Activated CD4-positive, alpha-beta T cell treated with anti-CD3 and anti-CD28 coated beads for 24 hours (primary cell): ENCODE data around the gene AKAP6.

Experiments used
- DNase-seq, 2 donors: peaks; one replicate each; pipeline ENCODE4 v3.0.0-alpha.2; 2020; ENCODE audit warnings: low read depth in 2 of 2

Gene AKAP6

DNA sequence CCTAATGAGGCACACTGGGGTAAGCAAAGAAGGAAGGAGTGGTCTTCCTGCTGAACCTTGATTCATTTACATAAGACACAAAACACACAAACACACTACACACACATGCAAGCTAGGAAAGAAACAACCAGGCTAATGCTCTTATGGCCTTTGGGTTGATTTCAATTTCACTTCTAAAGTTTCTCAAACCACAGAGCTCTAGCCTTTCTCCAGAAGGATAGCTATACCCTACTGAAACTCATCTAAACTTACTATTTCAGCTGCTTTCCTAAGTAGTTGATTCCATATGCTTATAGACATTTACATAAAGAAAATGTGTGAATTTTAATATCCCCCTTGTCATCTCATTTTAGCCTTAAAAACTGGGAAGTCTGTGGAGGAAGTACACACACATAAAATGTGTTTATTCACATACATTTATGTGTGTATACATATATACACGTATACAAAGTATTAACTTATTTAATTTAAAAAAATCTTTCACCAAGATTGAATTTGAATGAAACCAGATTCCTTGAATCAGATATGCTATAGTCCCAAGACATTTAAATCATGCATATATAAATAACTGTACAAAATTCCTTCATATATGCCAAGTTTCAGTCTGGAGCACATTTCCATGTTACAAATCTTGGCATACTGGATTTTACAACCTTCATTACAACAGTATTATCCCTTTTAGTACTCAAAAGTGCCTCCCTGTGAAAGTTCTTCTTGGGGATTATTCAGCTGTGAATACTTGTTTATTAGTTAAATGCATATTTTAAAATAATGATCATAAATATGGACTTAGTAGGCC is 377.8 kb downstream of the AKAP6 start:
- no peak for DNase-seq

DNA sequence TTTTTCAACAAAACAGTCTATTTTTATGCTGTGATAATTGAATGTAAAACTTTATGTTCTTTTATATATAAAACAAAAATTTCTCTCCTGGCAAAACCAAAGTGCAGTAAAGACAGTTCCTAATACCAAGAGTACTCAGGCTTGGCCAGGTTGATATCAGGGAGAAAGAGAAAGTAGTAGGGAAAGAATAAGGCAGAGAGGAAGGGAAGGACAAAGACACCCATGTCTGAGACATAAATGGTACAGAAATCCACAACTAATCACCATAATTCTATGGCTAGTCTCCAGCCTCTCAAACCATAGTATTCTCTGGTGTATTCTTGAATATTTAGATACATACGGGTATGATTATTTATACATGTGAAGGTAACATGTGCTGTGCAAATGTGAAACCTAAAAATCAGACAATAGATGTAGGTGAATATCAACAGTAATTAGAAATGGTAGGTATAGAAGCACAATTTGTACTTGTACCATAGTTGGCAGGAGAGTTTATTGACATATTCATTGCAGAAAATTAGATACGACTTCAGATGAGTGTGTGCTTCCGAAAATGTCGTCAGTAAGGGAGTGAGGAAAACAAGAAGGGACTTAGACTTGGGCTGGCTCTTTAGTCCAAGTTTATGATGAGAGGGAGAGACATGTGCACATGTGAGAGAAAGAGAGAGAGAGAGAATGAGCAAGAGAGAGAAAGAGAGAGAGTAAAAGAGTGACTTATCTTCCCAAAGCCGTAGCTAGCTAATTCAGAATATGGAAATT is 378.8 kb downstream of the AKAP6 start:
- no peak for DNase-seq

DNA sequence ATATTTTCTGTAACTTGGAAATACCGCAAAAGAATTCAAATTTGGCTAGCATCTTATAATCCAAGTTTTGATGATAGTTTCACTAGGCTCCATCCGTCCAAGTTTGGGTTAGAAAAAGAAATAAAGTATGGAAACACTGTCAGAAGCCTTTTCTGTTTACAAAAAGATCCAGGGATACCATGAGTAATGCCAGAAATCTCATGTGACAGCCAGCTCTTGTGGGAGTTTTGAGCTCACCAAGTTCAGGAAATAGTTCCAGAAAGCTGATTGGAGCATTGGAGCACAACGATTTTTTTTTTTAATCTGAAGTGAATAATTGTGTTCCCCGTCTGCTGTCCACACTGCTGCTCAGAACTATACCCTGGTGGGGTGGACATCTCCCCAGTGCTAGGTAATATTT is 379.9 kb downstream of the AKAP6 start:
- DNase-seq: no peak

DNA sequence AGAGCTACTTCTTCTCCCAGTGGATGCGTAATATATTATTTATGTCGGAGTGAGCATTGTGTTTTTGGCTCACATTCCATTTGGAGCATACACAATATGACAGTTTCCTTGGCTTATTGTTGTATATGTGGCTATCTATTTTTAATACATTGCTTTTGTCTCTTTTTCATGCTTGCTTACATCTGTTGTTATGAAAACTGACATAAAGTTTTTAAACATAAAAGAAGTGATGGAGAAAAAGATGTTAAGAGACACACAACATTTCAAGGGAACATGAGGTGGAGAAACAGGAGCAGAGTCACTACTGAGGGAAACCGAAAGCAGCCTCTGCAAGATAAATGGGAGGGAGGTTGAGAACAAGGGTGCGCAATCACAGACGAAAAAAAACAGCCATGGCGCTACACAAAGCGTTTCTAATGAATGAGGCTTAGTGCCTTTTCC is 381.2 kb downstream of the AKAP6 start:
- no peak for DNase-seq

DNA sequence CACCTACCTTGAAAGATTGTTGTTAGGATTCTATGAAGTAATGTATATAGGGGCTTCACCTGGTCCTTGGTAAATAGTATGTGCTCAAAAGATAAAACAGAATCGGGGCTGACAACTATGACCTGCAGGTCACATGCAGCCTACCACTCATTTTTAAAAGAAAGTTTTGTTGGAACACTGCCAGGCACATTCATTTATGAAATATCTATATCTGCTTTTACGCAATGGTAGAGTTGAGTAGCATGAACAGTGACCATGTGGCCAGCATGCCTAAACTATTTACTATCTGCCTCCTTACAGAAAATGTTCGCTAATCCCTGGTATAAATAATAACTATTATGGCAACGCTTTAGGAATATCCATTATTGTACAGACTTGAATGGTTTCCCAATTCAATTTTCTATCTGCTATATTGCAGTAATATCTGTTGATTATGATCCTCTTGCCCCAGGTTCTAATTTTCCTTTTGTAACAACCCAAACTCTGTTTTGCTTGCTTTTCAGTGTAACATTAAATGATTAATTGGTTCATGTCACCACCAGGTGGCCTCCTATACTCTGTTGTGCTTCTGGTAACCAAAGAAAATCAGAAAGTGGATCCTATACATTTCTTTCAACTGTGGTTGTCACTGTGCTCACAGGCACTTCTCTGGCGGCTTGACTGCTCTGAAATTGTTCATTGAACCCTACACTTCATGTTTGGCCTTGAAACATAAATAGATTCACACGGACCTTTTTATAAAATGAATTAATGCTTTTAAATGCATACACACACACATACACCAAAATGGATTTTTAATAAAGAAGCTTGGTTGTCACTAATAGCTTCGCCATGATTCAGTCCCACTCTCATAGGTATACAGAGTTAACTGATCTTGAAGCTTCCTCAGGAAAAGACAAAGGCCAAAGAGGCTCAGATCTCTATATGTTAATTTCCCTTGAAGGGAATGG is 381.9 kb downstream of the AKAP6 start:
- no peak for DNase-seq

DNA sequence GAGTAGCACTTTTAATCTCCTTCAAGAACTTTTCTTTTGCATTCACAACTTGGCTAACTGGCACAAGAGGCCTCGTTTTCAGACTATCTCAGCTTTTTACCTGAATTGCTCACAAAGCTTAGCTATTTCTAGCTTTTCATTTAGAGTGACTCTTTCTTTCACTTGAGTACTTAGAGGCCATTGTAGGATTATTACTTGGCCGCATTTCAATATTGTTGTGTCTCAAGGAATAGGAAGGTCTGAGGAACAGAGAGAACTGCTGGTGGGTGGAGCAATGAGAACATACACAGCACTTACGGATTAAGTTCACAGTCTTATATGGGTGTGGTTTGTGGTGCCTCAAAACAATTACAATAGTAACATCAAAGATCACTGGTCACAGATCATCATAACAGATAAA is 384.8 kb downstream of the AKAP6 start:
- DNase-seq: no peak

DNA sequence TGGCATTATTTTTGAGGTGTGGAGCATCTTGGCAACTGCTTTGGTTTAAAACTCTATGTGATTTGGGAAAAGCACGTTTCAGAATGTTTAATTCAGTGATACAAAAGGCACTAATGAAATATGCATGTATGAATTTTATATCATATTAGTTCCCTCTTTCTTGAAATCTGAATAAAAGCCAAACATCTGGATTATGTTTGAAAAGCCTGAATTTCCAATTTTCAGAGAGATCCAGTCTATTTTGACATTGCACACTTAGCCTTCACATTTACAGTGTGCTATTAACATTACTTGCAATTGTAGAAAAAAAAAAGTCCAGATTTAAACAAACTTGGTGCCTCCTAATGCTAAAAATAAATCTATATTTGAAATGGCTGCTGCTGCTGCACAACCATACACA is 390.5 kb downstream of the AKAP6 start:
- no peak for DNase-seq

DNA sequence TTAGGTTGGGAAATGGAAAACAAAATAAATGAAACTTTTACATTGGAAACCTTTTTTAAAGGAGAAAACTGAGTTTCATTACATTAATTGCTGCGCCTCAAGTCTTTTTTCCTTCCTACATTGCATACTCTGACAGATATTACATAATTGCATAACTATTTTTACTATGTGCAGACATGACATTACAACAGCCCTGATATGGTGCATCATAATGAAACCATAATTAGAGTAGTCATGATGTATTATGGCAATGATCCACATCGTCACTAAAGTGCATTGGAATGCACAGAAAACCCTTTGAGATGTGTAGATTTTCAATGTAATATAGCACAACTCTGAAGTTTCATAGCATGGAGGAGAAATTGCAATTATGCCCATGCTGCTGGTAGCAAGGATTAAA is 391.8 kb downstream of the AKAP6 start:
- no peak for DNase-seq

DNA sequence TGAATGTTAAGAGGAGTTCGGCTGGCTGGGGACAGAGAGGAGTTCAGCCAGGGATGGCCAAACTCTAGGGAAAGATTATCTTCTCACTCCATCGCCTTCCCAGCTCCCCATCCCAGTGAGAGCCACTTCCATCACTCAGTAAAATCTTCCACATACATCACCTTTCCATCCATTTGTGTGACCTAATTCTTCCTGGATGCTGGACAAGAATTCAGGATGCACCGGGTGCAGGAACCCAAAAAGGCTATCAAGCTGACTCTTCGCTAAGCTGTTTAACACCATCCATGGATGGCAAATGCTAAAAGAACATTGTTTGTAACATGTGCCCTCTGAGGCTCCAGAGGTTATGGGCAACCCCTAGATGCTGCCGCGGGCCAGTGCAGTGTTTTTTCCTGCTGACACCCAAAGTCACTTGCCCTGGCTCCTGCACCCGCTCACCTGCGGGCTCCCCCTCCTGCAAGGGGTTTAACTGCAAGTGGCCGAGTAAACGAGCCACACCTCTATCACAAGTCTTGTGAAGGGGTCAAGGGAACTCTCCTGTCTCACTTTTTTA is 393.6 kb downstream of the AKAP6 start:
- no peak for DNase-seq

DNA sequence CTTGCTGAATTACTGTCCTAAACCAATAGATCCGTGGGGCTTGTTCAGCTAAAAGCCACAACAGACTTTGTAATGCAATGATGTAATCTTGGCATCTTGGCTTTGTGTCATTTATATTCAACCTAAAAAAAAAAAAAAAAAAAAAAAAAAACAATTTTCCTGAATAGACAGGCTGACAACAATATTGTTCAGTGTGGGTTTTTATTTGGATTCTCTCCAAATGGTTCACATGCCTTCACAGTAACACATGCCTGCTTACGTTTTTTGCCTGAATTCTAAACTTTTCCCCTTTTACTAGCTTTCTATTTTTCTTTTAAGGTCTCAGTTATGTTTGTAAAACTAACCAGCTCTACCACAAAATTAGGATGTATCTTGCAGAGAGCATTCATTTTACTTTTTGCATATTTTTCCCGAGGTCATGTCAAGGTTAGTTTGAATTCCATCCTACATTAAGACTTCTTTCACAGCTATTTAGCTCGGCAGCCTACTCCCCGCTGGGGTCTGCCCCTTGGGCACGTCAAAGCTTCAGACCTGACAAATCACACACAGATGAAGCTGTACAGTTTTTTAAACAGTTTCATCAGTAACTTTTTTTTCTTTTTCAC is 395.9 kb downstream of the AKAP6 start:
- no peak for DNase-seq

DNA sequence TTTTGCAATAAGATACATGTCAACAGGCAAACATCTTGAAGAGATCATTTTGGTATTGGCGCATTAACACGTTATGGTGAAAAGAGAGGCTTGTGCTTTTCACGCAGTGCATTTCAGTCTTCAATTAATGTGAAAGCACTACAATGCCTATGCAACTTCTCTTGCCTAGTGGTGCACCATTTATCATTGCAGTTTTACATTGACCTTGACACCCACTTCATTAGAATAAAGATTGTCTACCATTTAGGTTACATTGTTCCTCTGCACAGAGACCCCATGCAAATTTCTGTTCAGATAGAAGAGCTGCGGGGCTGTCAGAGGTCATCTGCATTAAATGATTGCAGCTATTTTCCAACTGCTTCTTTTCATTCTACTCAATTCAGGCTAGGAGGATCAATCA is 397.4 kb downstream of the AKAP6 start:
- DNase-seq: no peak

DNA sequence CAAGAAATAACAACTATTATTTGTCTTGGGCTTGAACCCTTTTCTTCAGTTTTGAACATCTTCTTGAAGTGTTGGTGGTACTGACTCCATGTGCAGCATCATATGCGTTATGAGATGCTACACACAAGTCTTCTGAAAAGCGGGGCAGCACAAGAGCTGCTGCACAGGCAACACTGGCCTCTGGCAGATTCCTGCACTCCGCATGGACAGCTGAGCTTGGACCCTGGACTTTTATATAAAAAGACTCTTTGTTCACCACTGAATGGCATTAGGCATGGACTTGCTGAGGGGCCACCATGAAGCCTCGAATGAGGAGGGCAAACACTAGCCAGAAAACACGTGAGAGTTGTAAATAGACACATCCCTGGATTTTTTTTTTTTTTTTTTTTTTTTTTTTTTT is 398.7 kb downstream of the AKAP6 start:
- no peak for DNase-seq

DNA sequence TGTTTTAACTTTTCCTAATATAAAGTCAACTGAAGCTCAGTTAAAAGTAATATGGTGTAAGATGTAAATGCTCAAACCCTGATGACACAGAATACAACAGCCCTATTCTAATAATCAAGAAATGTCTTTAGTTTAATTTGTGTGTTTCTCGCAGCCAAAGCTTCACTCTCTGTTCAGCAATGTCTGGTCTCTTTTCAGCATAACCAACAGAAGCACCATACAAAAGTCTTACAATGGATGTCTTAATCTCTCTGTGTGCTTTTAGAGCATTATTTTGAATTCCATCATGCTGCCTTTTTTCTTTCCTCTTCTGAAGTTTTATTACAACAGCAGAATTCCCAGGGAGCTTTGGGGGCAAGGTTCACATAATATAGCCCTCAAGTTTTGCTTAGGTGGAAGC is 399.4 kb downstream of the AKAP6 start:
- no peak for DNase-seq

DNA sequence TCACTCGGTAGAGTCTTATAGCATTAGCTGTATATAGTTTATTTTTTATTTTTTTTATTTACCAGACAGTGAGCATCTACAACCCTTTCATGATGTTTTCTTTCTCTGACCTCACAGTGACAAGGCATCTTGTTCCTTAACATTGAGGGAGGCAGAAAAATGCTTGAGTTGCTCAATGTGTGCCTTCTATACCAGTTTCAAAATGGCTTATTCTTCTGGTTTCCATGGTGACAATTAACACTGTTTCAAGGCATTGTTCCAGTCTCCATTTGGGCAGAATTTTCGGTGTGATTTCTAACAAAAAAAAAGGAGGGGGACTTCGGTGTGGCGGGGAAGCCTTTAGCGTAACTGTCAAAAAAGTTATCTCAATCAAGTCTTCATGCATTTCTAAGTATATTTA is 399.9 kb downstream of the AKAP6 start:
- DNase-seq: no peak

DNA sequence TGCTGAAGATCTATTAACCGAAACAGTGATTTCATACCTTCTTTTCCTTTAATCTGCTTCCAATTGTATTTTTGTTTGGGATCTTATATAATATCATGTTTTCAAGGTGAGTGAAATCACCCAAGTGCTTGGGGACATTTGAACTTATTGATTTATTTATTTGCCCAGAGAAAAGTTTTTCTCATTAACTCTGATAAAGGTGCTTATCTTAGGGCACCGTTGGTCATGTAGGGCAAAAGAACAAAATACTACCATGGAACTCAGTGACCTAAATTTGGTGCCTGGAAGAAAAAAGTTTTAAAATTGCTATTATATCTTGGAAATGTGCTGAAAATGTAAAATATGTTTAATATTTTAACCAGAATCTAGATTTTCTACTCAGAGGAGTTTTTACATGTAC is 402.2 kb downstream of the AKAP6 start:
- DNase-seq: no peak

DNA sequence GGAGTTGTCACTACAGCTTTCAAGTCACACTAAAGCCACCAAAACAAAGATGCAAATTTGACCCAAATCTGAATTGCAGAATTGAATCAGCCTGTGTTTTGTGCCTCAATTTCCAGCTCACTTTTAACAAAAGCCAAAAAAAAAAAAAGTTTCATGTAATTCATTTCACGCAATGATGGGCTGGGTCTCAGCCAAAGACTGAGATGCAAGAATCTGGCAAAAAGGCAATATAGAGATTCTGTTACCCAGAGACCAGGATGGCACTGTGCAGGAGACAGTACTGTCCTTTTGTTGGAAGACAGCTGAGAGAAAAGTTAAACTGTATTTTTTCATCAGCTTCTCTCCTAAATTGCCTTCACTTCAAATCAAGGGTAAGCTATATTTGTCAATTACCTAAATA is 403.9 kb downstream of the AKAP6 start:
- DNase-seq: no peak

DNA sequence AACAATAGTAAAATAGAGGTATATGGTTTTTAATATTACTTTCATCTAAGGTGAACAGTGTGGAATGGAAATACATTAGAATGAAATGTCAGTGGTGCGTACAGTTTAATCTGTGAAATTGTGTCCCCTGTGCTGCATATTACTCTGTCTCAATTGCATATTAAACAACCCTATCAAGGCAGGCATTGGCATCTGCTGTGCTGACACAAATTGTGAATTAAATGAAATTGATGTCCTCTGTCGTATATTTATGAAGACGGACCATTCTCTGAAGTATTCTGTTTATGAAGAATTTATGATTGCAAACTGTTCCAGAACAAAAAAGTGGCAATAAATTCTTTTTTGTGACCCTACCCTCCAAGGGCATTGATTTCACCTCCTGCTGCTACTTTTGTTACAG is 405.2 kb downstream of the AKAP6 start:
- no peak for DNase-seq

DNA sequence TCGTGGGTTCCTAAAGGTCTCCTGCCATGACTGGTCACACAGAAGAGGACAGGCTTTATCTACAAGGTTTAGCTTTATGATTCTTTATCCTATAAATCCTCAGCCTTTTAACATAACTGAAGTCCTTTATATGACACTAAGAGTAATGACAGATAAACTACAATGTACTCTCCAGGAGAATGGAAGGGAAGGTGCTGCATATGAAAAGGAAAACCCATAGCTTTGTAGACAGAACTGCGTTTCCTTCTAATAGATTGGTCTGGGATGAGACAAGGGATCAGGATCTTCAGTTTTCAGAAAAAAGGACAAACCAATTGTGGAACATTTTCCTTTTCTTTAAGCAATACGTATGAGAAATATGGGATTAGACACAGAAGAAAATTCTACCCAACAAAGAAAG is 408.5 kb downstream of the AKAP6 start:
- no peak for DNase-seq

DNA sequence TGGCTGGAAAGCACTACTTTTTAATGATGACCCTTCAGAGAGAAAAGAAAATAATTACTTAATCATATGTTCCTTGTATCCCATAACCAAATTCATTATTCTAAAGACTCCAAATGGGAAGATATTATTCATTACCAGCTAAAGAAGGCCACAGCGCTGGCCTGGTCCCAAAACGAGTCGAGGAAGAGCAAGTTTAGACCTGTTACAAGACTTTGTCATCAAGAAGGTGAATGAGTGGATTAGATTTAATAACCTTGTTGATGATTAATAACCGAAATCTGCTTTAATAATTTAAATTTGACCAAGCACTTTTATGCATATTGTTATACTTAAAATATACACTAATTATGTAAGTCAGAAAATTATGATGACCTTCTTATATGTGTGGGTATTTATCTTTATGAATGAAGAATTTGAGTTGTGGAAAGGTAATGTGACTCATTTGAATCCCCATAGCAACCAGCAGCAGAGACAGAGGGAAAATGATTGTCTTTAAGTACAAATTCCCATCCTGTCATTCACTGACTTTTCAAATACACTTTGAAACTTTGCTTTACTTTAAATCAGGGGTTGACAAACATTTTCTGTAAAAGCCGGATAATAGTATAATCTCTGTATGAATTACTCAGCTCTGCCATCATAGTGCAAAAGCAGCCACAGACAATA is 409.2 kb downstream of the AKAP6 start:
- DNase-seq: no peak

DNA sequence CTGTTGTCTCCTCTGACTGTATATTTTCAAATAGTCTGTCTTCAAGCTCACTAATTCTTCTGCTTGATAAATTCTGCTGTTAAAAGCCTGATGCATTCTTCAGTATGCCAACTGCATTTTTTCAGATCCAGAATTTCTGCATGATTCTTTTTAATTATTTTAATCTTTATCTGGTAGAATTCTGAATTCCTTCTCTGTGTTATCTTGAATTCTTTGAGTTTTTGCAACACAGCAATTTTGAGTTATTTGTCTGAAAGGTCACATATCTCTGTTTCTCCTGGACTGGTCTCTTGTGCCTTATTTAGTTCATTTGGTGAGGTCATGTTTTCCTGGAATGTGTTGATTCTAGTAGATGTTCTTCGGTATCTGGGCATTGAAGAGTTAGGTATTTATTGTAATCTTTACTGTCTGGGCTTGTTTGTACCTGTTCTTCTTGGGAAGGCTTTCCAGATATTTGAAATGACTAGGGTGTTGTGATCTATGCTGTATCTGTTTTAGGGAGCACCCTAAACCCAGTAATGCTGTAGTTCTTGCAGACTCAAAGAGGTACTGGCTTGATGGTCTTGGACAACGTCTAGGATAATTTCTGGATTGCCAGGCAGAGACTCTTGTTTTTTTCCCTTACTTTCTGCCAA is 415.8 kb downstream of the AKAP6 start:
- no peak for DNase-seq
